Ureter (tissue), 1 donor: ENCODE measurements around the gene ZCCHC9. TPM values are rescaled to one million over a fixed set of nuclear protein-coding genes. Genes with fewer than 3 reads are reported as not detected.
"Not testable (repeated sequence)": the region's sequence is repeated elsewhere in the genome, so short reads cannot be mapped to it uniquely, and the experiment has no call there.

ENCODE experiments used
- DNase-seq: peaks from one replicate; pipeline ENCODE4 v3.0.0-alpha.2; 2020; ENCODE audit warnings: low spot score
- total RNA-seq: library from RNA; stranded (reverse); gene quantifications from one replicate; pipeline ENCODE4 v1.2.4, GENCODE V29; 2023
- donor health status: DM: yes; HTN: yes; CAD: no.

The ZCCHC9 gene, protein sequence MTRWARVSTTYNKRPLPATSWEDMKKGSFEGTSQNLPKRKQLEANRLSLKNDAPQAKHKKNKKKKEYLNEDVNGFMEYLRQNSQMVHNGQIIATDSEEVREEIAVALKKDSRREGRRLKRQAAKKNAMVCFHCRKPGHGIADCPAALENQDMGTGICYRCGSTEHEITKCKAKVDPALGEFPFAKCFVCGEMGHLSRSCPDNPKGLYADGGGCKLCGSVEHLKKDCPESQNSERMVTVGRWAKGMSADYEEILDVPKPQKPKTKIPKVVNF
- 20.9 TPM for total RNA-seq

DNA sequence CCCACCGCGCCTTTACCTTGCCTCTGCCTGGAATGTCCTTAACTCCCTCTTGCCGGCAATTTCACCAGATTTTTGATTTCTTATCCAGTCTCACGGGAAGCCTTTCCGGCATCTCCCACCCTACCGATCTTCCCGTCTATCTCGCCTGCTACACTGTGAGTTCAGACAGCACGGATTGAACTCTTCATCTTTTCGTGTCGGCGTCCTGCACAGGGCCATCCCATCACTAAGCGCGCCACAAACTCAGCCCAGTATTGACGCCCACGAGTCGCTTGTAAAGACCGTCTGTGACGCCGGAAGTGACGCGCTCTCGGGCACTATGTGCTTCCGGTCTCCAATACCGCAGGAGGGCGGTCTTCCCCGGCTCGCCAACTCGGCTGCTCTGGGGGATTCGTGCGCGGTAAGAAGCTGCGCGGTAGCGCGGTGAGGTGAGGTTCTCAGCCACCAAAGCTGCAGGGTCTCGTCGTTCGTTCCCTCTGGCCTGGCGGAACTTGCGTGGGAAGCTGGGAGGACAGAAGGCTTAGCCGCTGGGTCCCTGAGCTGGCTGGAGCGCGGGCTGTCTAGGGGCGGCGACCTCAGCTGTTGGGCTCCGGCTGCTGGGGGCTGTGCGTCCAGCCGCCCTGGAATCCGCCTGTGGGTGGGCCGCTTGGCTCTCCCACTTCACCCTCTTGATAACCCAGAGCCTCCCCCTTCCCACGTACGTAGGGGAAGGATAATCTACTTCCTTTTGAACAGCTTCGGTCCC is at the start of gene ZCCHC9:
Gene ZCCHC9 (plus strand): TSS at position 317 of the 745 bp plus-strand sequence. CDS start 3,171 bp downstream, outside the sequence.
- DNase-seq, result peak; percentile 93

DNA sequence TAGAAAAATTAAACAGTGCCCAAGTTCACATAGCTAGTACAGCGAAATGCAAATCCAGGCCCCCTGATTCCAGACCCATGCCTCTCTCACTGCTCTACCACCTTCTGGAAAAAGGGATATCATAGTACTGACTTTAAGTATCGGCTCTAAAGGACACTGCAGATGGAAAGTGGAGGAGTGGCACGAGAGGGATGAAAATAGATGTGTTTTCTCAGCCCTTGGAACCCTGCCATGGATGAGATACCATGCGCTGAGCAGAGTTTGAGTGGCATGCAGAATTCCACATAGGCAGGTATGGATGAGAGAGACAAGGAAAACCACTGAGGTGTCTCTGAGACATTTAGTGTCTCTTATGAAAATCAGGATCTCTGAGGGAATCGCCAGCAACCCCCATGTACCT is 49.5 kb upstream of the ZCCHC9 start:
- DNase-seq, result no peak

DNA sequence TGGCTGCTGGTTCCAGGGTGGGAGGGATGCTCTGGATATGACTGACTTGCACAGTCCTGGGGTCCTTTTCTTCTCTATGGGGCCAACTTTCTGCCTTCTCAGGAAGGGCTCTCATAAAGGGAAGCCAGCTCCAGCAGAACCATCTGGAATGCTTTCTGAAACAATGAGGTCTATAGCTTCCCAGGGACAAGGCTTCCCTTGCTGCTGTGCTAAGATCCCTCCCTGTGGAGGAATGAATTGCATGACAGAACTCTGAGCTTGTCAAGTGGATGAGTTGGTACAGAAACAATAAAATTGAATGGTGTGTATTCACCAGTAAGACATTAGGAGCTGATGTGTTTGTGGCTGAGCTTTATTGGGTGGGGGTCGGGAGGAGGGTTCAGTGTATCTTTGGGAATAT is 48.5 kb upstream of the ZCCHC9 start:
- DNase-seq, result no peak

DNA sequence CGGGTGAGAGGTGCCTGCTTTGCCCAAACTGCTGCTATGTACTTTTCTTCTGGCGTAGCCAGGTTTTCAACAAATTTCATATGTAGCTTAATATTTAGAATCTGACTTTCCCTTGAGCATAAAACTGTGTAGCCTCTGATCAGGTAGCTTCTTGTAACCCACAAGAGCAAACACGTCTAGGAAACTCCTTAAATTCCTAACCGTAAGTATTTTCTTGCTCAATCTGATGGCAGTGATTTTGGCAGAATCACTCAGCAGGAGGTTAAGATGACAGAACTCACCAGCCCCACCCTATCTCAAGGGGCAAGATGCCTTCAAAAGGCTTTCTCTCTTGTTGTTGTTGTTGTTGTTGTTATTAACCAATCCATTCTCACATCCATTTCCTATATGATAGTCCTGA is 47.5 kb upstream of the ZCCHC9 start:
- DNase-seq, result no peak

DNA sequence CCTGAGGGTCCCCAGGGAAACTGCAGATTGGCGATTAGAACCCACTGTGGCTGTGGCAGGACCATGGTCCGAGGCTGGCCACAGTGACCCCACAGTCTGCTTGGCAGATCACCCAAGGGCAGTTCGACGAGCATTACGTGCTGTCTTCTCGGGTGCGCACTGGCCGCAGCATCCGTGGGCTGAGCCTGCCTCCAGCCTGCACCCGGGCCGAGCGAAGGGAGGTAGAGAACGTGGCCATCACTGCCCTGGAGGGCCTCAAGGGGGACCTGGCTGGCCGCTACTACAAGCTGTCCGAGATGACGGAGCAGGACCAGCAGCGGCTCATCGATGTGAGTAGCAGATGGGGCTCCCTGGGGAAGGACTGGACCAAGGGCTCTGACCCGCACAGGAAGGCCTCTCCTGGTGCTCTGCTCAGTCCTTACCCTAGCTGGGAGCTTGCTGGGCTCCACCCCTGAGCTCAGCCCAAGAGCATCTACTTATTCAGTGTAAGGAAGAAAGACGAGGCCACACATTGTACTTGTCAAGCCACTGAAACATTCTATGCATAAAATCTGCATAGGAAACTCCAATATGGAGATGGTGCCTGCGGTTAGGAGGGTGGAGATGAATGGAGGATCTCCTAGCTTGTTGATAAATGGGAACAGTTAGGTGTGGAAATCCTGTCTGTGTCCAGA is 46.4 kb upstream of the ZCCHC9 start:
- DNase-seq, result no peak

DNA sequence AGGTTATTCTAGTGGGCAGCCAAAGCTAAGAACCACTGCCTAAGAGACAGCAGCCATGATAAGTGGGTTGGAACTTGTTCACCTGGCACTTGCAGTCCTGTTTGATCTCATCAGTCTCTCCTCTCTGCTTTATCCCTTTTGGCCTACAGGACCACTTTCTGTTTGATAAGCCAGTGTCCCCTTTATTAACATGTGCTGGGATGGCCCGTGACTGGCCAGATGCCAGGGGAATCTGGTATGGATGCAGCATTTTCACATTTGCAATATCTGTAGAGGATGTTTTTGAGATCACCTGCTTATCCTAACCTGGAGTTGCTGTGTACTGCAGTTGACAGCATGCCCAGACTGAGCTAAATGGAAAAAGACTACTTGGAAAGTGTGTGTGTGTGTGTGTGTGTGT is 44.6 kb upstream of the ZCCHC9 start:
- DNase-seq, result no peak

DNA sequence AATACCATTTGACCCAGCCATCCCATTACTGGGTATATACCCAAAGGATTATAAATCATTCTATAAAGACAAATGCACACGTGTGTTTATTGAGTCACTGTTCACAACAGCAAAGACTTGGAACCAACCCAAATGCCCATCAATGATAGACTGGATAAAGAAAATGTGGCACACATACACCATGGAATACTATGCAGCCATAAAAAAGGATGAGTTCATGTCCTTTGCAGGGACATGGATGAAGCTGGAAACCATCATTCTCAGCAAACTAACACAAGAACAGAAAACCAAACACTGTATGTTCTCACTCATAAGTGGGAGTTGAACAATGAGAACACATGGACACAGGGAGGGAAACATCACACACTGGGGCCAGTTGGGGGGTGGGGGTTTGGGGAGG is 38.6 kb upstream of the ZCCHC9 start:
- DNase-seq, result not testable (repeated sequence)

DNA sequence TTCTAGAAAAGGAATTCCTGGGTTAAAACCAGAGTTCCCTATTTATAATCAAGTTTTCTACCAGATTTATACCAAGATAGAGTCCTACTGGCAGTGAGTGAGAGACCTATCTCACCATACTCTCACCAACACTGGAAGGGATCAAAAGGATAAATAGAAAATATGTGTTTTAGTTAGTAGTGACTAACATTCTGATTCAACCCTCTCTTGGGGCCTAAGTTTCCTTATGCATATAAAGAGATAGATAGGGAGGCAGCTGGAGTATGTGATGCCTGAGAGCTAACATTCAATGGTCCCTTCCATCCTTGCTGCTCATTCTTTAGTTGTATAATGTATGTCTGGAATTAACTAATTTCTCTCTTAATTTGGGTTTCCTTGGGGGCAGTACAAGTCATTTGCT is 36.3 kb upstream of the ZCCHC9 start:
- no peak for DNase-seq

DNA sequence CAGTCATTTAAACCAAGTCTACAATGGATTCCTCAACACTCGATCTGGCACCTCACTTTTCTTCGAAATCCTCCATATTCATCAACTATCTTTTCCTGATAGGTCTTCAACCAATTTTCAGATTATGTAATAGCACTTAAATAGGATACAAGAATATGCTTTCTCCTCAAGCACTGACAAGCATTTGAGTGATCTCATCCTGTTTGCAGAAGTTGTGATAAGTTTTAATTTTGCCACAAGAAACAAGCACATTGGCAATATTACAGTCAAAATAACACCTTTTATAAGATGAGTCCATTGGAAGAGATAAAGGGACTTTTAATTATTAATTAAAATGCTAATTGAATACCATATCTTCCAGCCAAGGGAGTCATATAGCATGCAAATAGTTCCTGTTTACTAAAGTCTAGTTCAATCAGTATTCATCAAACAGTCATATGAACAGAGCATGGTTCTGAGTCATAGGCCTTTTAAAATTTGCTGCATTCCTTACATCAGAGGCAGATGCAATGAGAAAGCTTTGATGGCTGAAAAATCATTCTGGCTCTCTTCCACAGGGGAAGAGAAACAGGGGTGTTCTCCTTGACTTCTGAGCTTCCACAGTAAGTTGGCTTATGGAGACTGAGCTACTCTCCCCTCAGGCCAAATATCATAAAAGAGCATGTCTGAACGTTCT is 32.7 kb upstream of the ZCCHC9 start:
- DNase-seq, result no peak

DNA sequence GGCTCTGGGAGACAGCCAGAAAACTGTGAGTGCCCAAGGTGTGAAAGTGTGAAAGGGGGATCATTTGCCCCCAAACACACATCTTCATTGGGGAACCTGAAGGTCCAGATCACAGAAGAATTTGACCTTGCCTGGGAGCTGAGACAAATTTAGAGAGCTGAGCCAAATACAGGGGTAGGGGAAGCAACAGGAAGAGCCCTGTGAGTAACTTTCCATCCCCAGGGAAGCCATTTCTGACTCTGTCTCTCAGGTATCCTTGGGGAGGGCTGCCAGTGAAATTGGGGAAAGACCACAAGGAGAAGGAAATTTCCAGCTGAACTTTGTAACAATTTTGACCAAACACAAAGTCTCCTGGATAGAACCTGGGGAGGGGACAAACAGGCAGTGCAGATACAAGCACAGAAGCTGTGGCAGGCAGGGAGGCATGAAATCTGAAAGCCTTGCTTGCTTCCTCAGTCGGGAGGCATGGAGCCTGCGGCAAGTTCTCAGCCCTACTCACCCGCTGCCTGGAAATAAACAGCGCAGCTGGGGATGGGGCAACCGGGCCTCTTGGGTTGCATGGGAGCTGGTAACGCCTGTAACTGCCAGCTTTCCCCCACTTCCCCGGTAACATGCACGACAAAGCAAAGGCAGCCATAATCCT is 31.5 kb upstream of the ZCCHC9 start:
- DNase-seq, result no peak

DNA sequence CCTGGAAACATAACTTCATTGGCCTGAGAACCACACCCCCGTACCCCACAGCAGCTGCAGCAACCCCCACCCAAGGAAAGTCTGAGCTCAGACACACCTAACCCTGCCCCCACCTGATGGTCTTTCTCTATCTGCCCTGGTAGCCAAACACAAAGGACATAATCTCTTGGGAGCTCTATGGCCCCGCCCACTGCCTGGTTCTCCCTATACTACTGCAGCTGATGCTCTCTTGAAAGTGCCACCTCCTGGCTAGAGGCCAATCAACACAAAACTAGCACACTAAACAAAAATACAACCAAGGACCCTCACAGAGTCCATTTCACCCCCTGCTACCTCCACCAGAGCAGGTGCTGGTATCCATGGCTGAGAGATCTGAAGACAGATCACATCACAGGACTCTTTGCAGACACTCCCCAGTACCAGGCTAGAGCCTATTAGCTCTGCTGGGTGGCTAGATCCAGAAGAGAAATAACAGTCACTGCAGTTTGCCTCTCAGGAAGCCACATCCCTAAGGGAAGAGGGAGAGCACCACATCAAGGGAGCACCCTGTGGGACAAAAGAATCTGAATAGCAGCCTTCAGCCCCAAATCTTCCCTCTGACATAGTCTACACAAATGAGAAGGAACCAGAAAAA is 30.9 kb upstream of the ZCCHC9 start:
- DNase-seq, result not testable (repeated sequence)

DNA sequence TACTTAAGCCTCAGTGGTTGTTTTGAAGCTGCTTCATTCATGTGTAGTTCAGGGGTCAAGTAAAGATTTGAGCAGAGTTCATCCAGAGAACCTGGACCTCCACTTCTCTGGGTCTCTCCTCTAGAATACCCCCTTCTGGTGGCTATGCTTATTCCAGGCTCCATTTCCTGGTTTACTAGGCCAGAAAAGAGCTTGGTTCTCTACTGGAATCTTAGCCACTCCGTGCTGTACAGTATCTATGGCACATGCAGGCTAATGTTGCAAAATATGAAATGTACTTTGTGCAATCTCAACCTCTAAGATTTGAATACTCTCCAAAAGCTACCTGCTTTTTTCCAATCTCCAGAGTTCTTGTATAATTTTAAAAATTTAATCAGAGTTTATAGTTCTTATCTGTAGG is 17.4 kb upstream of the ZCCHC9 start:
- no peak for DNase-seq

DNA sequence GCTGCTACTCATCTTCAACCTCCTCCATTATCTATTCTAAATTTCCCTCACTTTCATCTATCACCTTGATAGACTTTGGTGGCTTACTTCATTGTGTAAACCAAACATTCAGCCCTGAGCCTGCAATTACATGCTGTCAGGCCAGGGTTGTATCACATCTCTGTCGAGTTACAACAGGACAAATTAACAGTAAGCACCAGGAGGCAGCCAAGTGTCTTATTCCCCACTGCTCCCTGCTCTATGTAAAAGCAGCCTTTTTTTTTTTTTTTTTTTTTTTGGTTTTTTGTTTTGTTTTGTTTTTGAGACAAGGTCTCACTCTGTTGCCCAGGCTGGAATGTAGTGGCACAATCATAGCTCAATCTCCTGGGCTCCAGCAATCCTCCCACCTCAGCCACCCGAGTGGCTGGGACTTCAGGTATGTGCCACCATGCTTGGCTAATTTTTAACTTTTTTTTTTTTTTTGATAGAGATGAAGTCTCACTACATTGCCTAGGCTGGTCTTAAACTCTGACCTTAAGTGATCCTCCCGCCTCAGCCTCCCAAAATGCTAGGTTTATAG is 15.2 kb upstream of the ZCCHC9 start:
- DNase-seq, result no peak

DNA sequence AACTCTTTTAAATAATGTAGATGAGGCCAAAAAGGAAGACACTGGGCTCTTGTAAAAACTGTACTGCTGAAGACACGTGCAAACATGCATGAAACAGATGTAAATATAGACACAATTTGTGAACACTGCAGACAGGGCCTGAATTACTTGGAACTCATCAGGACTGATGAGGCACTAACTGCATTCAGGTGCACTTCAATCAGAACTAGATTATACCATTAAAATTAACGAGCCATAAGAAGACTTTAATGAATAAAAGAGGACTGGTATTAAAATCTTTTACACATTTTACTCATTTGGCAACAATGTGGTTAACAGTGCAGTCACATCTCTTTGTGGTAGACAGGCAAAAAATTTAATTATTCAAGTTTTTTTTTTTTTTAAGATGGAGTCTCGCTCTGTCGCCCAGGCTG is 13.4 kb upstream of the ZCCHC9 start:
- no peak for DNase-seq

DNA sequence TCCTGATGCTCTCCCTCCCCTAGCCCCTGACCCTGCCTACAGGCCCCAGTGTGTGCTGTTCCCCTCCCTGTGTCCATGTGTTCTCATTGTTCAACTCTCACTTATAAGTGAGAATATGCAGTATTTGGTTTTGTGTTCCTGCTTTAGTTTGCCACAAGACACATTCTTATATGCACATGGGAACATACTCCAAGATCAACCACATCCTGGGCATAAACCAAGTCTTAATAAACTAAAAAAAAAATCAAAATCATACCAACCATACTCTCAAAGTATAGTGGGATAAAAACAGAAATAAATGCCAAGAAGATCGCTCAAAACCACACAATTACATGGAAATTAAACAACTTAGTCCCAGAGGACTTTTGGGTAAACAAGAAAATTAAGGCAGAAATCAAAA is 11.2 kb upstream of the ZCCHC9 start:
- no peak for DNase-seq

DNA sequence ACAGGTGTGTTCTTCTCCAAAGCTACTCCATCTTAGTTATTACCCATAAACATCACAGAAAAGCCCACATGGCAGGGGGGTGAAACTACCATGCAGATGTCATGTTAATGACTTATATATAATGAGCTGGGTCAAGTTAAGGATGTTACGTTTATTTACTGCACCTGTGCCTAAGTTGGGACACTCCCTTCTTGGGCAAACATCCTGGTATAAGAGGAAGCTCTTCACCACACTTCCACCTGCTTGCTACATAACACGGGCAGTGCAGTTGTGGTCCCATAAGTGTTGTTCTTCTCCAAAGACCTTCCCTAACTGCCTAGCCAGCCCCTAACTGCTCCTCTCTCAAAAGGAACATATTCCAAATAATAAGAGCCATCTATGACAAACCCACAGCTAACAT is 9.3 kb upstream of the ZCCHC9 start:
- DNase-seq, result no peak

DNA sequence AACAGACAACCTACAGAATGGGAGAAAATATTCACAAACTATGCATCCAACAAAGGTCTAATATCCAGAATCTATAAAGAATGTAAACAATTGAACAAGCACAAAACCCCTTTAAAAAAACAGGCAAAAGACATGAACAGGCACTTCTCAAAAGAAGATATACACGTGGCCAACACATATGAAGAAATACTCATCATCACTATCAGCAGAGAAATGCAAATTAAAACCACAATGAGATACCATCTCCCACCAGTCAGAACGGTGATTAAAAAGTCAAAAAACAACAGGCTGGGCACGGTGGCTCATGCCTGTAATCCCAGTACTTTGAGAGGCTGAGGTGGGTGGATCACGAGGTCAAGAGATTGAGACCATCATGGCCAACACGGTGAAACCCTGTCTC is 7.4 kb upstream of the ZCCHC9 start:
- not testable (repeated sequence) for DNase-seq

DNA sequence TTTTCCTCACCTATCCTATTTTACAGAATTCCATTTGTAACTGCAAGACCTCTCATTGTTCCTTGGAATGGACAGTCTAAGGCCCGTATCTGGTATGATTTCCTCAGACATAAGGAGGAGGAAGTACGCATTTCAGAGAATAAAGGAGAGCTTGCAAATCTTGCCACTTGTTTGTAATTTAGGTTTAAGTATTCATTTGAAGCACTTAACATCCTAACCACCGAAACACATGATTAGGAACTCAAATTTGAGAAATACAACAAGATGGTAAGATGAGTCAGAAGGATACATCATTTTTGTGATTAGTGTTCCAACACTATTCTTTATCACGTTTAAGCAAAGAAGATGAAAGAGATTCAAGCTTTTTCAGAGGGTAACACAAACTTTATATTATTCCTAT is 3.9 kb upstream of the ZCCHC9 start:
- no peak for DNase-seq

DNA sequence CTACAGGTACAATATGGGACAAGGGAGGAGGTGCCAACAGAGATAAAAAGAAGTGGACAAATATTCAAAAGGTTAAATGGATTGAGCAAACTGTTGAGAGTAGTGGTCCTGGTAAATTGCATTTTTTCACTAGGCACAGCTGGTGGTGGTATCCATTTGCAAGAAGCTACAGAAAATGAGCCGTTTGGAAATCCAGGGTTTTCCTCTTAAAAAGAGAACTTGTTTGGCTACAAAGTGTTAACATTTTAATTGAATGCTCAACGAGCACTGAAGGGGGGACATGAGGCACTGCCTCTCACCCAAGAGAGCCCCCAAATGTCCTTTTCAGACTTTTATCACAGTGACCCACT is 491 bp upstream of the ZCCHC9 start:
- no peak for DNase-seq

DNA sequence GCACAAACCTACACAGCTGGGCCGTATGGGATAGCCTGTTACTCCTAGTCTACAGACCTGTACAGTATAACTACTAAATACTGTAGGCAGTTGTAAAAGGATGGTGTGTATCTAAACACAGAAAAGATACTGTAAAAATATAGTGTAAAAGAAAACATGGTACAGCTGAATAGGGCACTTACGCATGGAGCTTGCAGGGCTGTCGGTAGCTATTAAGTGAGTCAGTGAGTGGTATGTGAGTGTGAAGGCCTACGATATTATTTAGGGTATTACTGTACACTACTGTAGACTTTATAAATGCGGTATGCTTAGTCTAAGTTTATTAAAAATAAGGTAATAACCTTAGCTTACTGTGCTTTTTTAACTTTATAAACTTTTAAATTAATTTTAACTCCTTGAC is 1.2 kb downstream of the ZCCHC9 start:
- no peak for DNase-seq

DNA sequence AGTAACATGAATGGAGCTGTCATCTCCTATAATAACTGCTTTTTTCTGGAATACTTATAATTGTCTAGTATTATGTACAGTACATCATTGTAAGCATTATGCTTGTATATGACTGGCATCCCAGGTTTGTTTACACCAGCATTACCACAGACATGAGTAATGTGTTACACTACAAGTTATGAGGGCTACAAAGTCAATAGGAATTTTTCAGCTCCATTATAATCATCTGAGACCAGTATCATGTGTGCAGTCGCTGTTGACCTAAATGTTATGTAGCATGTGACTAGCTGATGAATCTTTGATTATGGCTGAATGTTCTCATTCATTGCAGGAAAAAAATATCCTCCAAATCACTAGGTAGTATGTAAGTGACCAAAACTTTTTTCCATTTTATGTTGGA is 2.2 kb downstream of the ZCCHC9 start:
- no peak for DNase-seq
